Measurements from ENCODE around the gene ZNRF2.

Gene ZNRF2

DNA sequence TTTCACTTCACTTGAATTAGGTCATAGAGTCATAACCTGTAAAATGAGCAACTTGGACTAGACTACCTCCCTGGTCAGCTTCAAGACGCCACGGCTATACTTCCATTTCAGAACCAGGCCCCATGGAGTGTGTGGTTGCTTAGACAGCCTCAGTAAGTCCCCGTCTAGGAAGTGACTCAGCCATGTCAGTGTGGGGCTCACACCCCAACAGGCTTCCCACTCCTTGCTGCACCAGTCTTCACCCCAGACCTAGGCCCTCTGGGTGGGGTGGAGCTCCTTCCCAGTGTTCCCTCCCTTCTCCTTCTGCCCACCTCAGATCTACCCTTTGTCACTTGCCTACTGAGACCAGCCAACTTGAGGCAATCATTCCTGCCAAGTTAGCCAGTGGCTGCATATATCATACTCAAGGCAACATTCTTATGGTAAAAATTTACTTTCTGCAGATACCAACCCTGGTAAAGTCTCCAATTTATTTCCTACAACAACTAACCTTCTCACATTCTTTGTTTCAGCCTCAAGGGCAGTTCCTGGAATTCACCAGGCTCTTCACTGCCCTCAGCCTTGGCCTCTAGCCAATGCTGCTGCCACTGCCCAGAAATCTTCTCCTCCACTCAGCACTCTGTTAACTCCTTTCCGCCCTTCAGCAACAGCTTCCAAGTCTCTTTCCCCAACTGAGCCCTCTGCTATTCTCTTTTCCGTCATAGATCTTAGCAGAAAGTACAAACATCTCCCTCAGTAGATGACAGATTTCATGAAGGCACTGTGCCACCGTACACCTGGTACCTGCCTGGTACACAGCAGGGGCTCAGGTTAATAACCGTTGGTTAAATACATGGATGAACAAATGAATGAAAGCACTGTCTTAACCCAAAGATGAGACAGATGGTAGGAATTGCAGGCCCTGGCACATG is 31.3 kb upstream of the ZNRF2 start:
- TF ChIP-seq, protein P1, sequence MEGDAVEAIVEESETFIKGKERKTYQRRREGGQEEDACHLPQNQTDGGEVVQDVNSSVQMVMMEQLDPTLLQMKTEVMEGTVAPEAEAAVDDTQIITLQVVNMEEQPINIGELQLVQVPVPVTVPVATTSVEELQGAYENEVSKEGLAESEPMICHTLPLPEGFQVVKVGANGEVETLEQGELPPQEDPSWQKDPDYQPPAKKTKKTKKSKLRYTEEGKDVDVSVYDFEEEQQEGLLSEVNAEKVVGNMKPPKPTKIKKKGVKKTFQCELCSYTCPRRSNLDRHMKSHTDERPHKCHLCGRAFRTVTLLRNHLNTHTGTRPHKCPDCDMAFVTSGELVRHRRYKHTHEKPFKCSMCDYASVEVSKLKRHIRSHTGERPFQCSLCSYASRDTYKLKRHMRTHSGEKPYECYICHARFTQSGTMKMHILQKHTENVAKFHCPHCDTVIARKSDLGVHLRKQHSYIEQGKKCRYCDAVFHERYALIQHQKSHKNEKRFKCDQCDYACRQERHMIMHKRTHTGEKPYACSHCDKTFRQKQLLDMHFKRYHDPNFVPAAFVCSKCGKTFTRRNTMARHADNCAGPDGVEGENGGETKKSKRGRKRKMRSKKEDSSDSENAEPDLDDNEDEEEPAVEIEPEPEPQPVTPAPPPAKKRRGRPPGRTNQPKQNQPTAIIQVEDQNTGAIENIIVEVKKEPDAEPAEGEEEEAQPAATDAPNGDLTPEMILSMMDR (IDR thresholded peaks at IDR 0.05; ENCODE audit: low read depth, low read length) = no peak
- no peak overlapping the region for H3K4me3 ChIP-seq (ENCODE audit: low read depth, low read length)

DNA sequence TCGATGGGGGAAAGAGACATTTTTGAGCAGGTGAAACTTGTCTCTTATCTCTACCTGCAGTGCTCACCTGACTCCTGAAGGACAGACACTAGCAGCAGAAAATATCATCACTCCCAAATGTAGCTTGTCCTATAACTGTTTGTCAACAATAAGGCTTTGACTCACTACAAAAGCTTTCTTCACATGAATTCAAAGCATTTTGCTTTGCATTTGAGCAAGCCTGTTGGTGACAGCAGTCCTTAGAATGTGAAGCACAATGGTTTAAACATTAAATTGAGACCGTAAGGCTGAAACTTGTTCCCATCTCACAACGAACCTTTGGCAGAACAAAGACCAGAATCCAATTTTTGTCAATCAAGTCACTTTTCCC is 30.6 kb upstream of the ZNRF2 start:
- no peak overlapping the region for H3K4me3 ChIP-seq (ENCODE audit: low read depth, low read length)
- TF ChIP-seq, protein P1 (IDR thresholded peaks at IDR 0.05; ENCODE audit: low read depth, low read length) = no peak

DNA sequence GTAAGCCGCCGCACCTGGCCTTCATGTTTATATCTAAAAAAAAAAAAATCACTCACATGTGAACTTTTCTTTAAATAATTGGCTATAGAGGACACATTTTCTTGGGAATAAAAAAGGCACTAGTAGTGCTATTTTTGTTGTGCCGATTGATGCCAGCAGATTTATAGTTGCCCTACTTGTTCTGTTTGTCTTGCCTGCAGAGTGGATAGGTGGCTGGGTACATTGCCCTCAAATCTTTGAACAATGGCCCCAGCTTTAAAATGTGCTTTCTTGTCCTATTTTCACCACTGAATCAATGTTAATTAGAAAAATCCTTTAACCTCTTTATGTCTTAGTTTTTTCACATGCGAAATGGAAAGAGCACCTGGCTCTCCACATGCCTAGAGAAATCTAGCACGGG is 30.1 kb upstream of the ZNRF2 start:
- TF ChIP-seq, protein P1 (IDR thresholded peaks at IDR 0.05; ENCODE audit: low read depth, low read length) = no peak
- H3K4me3 ChIP-seq (ENCODE audit: low read depth, low read length) = no peak overlapping the region

DNA sequence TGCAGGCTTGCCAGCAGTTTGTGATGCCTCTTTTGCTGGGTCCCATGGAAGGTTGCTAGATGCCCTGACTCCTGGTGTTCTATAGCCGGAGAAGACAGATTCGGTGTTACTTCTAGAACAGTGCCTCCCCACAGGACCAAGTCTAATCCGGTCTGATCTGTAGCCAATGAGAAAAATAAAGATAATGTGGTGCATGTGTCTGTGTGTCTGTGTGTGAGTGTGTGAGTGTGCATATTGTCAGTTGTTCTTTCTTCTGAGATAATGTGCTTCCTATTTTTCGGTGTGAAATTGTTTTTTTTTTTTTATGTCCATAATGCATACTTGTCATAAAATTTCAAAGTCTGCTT is 29.7 kb upstream of the ZNRF2 start:
- H3K4me3 ChIP-seq (ENCODE audit: low read depth, low read length) = no peak overlapping the region
- TF ChIP-seq, protein P1 (IDR thresholded peaks at IDR 0.05; ENCODE audit: low read depth, low read length) = no peak

DNA sequence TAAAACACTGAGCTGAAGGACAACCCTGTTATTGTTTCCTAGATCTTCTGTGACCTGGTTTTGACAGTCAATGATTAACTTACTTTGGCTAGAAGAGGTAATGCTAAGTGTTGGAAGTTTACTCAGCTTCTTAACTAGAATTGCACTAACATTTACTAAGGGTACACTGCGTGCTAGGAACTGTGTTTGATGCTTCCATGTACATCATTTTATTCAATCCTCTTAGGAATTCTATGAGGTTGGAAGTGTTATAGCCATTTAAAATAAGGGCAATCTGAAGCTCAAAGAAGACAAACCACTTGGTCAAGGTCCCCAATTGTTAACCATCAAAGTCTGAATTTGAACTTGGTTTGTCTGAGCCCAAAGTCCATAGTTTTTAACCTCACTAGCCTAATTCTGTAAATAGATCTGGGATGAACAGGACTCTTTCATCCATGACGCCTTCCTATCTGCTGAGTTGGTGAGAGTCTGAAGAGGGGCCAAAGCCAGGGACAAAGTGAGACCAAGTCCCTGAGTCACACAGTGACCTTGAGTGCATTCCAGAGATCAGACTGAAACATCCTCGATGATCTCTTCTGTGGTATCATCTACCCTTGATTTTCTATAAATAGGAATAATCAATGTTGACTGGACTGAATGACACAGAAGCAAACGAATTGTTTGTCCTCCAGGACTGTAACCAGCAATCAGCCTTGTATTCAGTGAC is 29.2 kb upstream of the ZNRF2 start:
- no peak overlapping the region for H3K4me3 ChIP-seq (ENCODE audit: low read depth, low read length)
- TF ChIP-seq, protein P1 (IDR thresholded peaks at IDR 0.05; ENCODE audit: low read depth, low read length) = no peak

DNA sequence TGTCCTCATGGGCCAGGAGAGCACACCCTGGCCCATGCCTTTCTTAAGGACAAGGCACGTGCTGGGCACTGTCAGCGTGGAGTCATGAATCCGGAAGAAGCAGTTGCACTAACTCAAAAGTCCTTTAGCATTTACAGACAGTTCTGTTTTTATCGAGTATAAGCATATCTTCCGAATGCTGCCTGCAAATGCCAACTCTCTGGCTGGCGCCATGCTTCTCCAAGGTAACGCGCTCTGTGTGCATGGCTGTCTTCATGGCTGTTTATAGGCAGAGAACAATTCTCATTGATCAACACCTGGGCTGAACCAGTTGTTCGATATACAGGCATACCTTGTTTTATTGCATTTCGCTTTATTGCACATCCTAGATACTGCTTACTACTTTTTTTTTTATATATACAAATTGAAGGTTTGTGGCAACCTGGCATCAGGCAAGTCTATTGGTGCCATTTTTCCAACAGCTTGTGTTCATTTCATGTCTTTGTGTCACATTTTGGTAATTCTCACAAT is 28.0 kb upstream of the ZNRF2 start:
- TF ChIP-seq, protein P1 (IDR thresholded peaks at IDR 0.05; ENCODE audit: low read depth, low read length) = no peak

DNA sequence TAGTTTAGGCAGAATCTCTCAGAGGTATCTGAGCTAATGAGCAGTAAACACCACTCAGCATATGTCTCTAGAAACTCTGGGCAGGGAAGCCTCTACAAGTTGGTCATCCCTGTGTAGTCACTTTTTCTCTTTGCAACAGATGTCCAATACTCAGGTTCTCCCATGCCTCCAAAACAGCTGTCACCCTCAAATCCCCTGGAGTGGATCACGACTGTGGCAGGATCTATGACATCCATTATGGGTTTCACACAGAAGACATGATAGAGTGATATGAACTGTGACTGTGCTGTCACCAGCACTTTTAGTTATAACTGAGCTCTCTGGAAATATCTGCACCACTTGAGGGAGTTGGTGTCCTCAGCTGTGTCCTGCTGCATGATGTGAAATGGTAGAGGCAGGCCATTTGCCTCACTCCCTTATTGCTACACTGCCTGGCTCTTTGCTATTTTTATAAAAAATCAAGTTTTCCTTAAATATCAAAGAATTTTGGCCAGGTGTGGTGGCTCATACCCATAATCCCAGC is 24.1 kb upstream of the ZNRF2 start:
- TF ChIP-seq, protein P1 (IDR thresholded peaks at IDR 0.05; ENCODE audit: low read depth, low read length) = no peak
- H3K4me3 ChIP-seq (ENCODE audit: low read depth, low read length) = no peak overlapping the region

More for the DNA sequence above, 28.0 kb upstream of the ZNRF2 start:
- H3K4me3 ChIP-seq (ENCODE audit: low read depth, low read length) = no peak overlapping the region

Data from WI38 (cell line).